ENCODE measurements around the gene SNRNP48. TPM values are rescaled to one million over a fixed set of nuclear protein-coding genes. Genes with fewer than 3 reads are reported as not detected.

The SNRNP48 gene
- total RNA-seq, 1 donor from 2014 or later = 14.6 TPM

DNA sequence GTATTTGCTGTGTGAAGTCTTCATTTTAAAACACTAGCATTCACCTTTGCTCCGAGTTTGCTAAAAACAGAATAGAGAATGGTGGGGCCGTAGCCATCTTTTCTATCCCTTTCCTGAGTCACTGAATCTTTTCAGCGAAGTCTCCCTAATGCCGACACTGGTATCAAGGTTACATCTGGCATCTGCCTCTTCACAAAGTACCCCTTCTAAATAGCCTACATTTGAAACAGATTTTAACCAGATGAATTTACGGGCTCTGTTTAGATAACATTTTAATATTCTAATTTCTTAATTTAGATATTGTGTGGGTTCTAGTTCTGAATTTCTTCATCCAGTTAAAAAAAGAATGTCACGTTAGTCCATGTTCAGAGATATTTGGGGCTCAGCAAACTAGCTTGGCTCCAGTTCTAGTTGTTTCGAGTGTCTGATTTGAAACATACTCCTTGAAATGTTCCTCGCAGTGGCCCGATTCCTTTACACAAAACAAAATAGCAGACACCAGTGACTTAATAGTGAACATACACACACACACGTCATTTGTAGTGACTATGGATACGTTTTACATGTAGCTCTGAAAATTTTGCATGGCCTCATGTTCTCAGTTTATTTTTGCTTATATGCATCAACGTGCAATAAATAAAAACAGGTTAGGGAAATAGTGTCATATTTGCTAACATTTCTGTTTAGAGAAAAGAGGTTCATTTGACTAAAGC is 33.4 kb upstream of the SNRNP48 start:
- no peak for DNase-seq (ENCODE audit: low spot score)
- intact Hi-C loops (cut with DNase I) = no loop called here
- ATAC-seq = no peak

DNA sequence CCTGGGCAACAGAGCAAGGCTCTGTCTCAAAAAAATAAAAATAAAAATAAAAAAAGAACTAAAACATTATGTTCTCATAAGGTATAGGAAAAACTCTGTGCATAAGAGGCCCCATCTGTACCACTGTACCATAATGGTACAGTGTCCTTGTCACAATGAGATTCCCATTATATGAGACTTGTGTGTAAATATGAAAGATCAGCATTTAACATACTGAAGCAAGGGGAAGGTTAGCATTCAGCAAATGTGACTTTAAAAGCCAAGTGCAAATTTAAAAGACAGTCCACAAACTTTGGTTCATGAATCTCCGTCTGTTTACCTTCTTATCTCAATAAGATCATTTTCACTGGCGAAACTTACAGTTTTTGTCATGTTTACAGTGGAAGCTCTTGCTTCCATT is 32.3 kb upstream of the SNRNP48 start:
- ATAC-seq (no peak), DNase-seq (ENCODE audit: low spot score) (no peak)
- intact Hi-C loops (cut with DNase I) = no loop called here

DNA sequence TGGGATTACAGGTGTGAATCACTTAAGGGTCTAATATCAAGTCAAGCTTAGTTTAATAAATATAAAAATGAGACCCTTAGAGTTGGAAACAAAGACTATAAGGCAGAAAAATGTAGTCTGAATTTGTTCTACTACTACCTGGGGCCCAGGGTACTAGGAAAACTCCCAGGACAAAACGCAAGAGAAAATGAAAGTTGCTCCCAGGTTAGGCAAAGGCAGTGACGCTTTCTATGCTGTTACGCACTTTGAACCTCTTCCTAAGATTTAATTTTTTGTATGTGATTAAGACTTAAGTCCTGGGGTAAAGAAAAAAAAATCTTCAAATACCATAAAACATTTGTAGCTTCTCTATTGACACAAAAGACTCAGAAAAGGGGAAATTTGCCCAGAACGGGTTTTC is 31.2 kb upstream of the SNRNP48 start:
- no peak for DNase-seq (ENCODE audit: low spot score)
- intact Hi-C loops (cut with DNase I) = no loop called here
- ATAC-seq = no peak

DNA sequence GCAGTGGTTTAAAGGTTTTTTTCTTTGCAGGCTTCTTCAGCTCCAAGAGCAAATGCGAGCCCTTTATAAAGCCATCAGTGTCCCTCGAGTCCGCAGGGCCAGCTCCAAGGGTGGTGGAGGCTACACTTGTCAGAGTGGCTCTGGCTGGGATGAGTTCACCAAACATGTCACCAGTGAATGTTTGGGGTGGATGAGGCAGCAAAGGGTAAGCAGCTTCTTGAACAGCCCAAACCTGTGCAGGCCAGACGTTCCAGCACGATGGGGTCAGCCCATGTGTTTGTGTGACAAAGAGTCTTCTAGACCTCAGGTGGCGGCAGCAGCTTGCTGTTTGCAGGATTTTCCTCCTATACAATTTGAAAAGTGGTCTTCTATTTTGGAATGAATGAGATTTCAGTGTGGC is 30.8 kb upstream of the SNRNP48 start:
- ATAC-seq = no peak
- intact Hi-C loops (cut with DNase I) = no loop called here
- DNase-seq (ENCODE audit: low spot score) = no peak

DNA sequence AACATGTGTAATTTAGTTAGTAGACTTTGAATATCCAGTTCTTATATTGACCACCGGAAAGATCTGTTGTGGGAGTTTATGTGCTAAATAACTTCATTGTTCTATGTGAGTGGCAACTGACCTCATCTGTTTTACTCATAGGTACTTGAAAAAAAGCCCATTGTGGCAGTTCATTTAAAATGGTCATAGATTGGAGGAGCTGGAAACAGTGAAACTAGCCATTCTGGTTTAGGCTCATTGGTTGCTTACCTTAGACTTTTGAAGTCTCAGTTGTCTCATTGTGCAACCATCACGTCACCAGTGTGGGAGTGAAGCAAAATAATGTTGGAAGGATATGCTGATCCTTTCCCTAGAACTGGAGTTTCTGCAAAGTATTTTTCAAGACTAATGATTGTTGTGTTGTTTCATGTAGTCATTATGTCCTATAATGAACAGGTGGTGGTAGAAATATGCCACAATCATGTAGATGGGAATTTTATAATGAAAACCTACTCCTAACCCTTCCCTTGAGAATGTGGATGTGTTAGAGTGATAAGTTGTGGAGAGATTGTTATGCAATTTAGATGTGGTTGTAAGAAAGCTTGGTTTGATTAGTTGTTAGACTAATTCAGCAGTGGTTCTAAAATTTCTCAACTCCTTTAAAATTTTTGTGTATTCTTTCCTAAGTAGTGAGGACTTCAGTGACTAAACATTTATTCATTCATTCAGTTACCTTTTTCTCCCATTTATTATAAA is 30.2 kb upstream of the SNRNP48 start:
- no peak for ATAC-seq
- intact Hi-C loops (cut with DNase I) = no loop called here
- DNase-seq (ENCODE audit: low spot score) = no peak

- ATAC-seq = no peak
- DNase-seq (ENCODE audit: low spot score) = no peak
- intact Hi-C loops (cut with DNase I) = no loop called here
These were observed 28.6 kb upstream of the SNRNP48 start for GRCh38 chr6:7561153-7561964.

- ATAC-seq (no peak), DNase-seq (ENCODE audit: low spot score) (no peak)
- intact Hi-C loops (cut with DNase I) = no loop called here
These were observed 27.2 kb upstream of the SNRNP48 start for GRCh38 chr6:7562769-7563168.

DNA sequence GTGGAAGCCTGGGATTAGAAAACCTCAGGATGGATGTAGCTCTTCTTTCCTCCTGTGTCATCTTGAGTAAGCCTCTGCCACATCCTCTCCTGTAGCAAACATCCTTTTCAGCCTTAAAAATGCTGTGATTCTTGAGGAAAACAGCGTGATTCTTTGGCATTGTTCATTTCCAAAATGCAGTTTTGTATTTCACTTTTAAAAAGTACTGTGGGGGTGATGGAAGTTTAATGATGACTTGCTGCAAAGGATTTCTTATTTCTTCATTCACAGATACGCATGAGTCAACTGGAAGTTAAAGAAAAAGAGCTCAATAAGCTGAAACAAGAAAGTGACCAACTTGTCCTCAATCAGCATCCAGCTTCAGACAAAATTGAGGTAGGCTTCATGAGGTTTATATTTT is 23.9 kb upstream of the SNRNP48 start:
- ATAC-seq (no peak), DNase-seq (ENCODE audit: low spot score) (no peak)
- intact Hi-C loops (cut with DNase I) = no loop called here

GRCh38 chr6:7566617-7567173 is 23.3 kb upstream of the SNRNP48 start:
- intact Hi-C loops (cut with DNase I) = no loop called here
- DNase-seq (ENCODE audit: low spot score) (no peak), ATAC-seq (no peak)

DNA sequence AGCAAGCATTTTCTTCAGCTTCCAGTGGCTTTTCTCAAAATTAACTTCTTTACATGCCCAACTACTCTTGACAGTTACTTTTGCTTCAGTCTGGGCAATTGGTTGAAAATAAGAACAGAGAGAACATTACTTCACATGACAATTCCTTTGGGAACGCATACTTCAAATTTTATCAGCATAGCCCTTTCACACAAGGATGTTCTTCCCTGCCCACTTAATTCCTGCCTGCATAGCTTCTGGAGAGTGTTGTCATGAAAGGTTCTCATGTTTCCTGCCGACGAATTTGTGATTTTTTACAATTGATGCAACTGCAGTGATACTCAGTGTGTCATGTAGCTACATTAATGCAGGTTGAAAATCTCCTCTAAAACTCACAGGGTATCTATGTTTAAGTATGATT is 22.0 kb upstream of the SNRNP48 start:
- intact Hi-C loops (cut with DNase I) = no loop called here
- ATAC-seq = no peak

DNA sequence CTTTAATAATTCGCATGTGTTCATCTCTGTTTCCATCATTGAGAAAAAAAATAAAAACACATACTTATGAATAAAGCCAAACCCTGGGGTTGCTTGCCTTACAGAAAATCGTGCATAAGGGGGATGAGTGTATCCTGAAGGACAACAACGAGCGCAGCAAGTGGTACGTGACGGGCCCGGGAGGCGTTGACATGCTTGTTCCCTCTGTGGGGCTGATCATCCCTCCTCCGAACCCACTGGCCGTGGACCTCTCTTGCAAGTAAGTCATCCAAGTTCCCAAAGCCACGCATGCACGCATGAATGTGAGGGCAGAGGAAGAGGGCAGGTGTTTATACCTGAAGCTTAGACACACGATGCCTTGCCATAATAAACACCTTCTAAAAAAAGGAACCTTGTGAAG is 20.9 kb upstream of the SNRNP48 start:
- ATAC-seq (no peak), DNase-seq (ENCODE audit: low spot score) (no peak)
- intact Hi-C loops (cut with DNase I) = no loop called here

More for the DNA sequence above, 22.0 kb upstream of the SNRNP48 start:
- no peak for DNase-seq (ENCODE audit: low spot score)

DNA sequence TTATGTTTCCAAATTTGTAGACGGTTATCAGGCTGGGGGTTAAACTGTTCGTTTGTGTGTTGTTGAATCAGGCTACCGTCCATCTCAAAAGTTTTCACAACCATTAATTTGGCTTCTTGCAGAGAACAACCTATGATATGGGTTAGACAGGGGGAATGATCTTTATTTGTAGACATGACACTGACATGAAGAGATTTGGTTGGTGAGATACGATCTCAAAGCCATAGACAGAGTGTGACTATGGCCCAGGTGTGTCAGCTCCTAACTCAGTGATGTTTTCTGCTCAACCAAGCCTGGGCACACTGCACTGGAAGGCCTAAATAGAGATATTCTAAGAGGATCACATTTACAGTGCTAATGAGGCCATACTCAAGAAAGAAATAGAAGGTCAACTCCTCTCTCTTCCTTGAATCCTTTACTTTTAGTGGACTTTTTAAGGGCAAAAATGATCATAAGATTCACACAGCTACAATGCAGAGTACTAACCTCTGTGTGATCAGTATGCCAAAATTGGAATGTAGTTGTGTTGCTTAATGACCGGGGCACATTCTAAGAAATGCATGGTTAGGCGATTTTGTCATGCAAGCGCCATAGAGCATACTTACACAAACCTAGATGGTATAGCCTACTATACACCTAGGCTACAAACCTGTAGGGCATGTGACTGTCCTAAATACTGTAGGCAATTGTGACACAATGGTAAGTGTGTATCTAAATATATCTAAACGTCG is 17.6 kb upstream of the SNRNP48 start:
- DNase-seq (ENCODE audit: low spot score) = no peak
- no peak for ATAC-seq
- intact Hi-C loops (cut with DNase I) = no loop called here

DNA sequence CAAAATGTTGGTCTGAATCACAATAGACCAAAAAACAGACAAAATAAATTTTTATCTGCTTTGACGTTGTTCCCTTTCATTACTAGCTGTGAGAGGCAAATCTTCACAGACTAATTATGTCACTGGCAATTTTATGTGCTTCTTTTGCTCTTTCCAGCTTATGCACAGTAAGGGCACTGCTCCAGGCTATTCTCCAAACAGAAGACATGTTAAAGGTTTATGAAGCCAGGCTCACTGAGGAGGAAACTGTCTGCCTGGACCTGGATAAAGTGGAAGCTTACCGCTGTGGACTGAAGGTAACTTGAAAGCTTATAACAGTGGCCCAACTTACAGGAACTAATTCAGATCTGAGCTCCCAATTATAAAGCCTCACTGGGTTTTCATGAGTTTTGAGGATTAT is 15.5 kb upstream of the SNRNP48 start:
- intact Hi-C loops (cut with DNase I) = no loop called here
- no peak for DNase-seq (ENCODE audit: low spot score)
- no peak for ATAC-seq

DNA sequence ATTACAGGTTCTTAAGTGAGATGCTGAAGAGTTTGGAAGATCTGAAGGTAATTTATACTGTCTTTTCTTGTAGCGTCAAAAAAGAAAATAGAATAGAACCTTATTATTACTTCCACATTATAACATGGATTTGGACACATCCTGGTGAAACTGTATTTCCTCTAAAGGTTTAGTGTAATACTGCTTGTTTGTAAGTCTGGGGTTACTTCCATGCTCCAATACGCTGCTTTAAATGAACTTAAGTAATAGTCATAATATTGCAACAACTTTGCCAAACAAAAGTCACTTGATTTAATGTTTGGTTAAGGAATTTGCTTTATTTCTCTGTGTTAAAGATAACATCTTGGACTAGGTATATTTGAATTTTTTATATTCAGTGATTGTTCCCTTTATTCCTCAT is 11.5 kb upstream of the SNRNP48 start:
- DNase-seq (ENCODE audit: low spot score) (no peak), ATAC-seq (no peak)
- intact Hi-C loops (cut with DNase I) = no loop called here

DNA sequence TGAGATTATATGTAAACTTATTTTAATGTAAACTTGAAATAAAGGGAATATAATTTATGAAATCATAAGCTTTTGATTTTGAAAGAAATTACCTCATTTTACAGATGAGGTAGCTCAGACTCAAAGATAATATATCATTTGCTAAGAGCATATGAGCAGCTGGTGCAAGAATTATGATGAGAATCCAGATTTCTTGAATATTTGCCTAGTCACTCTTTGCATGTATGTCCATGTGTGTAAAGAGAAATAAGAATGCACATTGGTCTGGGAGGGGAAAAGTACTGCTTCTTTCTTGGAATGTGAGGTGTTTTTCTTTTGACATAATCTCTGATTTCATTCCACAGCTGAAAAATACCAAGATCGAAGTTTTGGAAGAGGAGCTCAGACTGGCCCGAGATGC is 11.1 kb upstream of the SNRNP48 start:
- intact Hi-C loops (cut with DNase I) = no loop called here
- ATAC-seq = no peak

GRCh38 chr6:7579851-7580250 is 10.1 kb upstream of the SNRNP48 start:
- DNase-seq (ENCODE audit: low spot score) = no peak
- intact Hi-C loops (cut with DNase I) = no loop called here
- no peak for ATAC-seq

More for the DNA sequence above, 11.1 kb upstream of the SNRNP48 start:
- no peak for DNase-seq (ENCODE audit: low spot score)

- intact Hi-C loops (cut with DNase I) = no loop called here
- no peak for DNase-seq (ENCODE audit: low spot score)
- no peak for ATAC-seq
These were observed 9.5 kb upstream of the SNRNP48 start for GRCh38 chr6:7580537-7580926.

GRCh38 chr6:7580927-7581618 is 8.9 kb upstream of the SNRNP48 start:
- ATAC-seq (no peak), DNase-seq (ENCODE audit: low spot score) (no peak)
- intact Hi-C loops (cut with DNase I) = no loop called here

All from sciatic nerve (tissue), 2 donors.